OCI-M2 (cell line): ENCODE data around the gene MSN.
"Not testable (repeated sequence)": the region's sequence is repeated elsewhere in the genome, so short reads cannot be mapped to it uniquely, and the experiment has no call there.

Experiments used
- DNase-seq: peaks from one replicate; lab custom pipeline; 2025; ENCODE audit not compliant: unreplicated experiment; lab: John Stamatoyannopoulos, UW

MSN gene

DNA sequence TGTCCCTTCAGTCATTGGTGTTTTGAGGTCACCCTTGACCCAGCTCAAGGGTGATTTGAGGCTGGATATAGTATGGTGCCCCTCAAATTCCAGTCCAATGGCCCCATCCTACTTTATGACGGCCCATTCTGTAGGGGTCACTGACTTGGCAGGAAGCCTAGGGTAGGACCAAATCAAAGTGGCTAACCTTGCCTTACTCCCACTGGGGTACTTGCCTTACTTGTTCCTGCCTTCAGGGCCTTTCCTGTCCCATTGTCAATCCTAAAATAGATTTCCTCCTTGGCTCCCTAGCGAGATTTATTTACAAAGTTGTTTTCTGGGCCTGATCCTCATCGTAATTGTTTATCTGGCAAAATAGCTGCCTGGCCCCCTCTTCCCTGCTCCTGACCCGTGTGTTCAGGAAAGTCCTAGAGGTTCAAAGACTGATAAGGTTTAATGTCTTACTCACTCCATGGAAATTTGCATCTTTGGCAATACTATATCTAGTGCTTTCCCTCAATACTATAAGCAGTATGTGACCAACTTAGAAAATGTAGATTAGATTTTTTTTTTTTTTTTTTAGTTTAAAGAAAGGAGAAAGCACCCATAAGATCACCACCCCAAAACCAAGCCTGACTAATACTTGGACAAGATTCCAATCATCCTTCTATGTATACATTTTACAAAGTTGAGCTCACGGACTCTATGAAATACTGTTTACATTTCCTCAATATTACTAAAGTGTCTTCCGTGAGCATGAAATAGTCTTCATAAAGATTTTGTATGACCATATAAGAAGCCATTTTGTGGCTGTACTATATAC is 44.8 kb downstream of the MSN start:
- no peak for DNase-seq

DNA sequence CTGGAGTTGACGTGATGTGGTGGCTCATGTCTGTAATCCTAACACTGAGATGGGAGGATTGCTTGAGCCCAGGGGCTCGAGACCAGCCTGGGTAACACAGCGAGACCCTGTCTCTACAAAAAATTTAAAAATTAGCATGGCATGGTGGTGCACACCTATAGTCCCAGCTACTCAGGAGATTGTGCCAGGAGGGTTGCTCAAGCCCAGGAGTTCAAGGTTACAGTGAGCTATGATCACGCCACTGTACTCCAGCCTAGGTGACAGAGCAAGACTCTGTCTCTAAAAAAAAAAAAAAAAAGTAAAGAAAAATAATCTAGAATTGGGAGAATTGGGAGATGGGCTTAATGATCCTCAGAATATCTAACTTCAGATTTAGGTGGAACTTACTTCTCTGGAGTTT is 51.1 kb downstream of the MSN start:
- no peak for DNase-seq

- no peak for DNase-seq
Measured at GRCh38 chrX:65720381-65720964, 53.0 kb downstream of the MSN start.

DNA sequence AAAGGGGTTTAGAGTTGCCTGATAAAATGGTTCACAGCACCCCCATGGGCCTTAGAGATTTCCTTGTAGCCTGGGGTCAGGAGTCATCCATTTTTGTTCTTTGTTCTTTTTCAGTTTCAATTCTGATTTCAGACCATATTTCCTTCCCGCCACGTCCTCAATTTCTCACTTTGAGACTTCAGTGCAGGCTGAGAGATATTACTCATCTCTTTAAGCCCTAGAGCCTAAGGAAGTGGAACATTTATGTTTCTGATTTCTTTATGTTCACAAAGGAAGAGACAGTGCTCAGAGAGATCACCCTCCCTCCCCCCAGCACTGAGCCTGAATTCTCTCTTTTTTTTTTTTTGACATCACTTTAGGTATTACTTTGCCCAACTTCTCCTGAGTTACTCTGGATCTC is 56.3 kb downstream of the MSN start:
- no peak for DNase-seq

- DNase-seq = no peak
Measured at GRCh38 chrX:65726715-65727114, 59.3 kb downstream of the MSN start.

- DNase-seq = no peak
Measured at GRCh38 chrX:65731684-65732289, 64.3 kb downstream of the MSN start.

DNA sequence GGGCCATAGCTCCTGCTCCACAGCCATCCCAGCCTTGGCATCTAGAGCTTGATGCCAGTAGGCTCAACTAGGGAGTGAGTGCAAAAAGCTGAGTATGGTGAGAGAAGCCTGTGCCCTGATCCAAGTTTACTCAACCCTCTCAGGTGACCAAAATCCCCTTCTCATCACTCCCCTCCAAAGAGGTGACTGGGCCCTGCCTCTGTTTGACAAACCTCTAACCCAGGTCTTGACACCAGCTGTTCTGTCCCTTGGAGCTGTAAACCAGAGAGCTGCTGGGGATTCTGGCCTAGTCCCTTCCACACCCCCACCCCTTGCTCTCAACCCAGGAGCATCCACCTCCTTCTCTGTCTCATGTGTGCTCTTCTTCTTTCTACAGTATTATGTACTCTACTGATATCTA is 73.5 kb downstream of the MSN start:
- no peak for DNase-seq

GRCh38 chrX:65741823-65742222 is 74.4 kb downstream of the MSN start:
- no peak for DNase-seq

GRCh38 chrX:65744965-65745364 is 77.5 kb downstream of the MSN start:
- DNase-seq = no peak

DNA sequence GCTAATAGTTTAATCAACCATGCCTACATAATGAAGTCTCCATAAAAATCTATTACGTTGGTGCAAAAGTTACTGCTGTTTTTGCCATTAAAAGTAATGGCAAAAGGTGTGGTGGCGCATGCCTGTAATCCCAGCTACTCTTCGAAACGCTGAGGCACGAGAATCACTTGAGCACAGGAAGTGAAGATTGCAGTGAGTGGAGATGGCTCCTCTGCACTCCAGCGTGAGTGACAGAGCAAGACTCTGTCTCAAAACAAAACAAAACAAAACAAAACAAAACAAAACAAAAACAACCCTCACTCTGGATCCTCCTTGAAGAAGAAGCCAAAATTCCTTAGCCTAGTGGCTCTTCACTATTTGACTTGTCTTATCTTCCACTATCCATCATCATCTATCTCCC is 78.0 kb downstream of the MSN start:
- DNase-seq = no peak

DNA sequence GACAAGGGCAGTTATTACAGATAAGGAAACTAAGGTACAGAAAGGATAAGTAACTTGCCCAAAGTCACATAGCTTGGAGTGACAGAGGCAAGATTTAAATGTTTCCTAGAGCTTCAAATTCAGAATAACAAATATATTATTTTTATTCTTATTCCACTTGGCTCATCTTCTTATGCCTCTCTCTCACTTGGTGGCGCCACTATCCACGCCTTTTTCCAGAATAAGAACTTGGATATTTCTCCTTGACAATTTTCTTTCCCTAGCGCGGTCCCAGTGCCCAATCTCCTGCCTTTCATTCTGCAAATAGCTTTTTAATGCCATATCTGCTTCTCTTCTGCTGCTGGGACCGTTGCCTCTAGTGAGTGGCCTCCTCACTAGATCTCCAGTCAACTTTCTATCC is 78.5 kb downstream of the MSN start:
- DNase-seq = no peak

- DNase-seq = no peak
Measured at GRCh38 chrX:65750674-65751469, 83.4 kb downstream of the MSN start.

GRCh38 chrX:65751519-65751918 is 84.1 kb downstream of the MSN start:
- no peak for DNase-seq

GRCh38 chrX:65752294-65752693 is 84.8 kb downstream of the MSN start:
- DNase-seq = no peak

DNA sequence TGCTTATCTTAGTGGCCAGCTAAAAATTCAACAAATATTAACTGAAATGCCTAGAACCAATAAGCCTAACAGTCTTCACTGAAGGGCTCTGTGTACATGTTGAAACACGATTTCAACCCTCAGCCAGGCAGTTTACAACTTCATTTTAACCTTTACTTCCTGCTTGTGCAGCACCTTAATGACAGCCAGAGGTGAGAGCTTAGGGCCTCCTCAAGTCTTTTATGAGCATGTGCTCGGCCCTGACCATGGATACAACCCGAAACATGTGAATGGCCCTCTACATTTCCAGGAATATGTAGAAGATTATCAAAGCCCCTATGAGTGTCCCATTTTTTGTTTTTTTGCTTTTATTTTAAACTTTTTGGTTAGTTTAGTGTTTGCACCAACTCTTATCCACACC is 88.3 kb downstream of the MSN start:
- DNase-seq = no peak

DNA sequence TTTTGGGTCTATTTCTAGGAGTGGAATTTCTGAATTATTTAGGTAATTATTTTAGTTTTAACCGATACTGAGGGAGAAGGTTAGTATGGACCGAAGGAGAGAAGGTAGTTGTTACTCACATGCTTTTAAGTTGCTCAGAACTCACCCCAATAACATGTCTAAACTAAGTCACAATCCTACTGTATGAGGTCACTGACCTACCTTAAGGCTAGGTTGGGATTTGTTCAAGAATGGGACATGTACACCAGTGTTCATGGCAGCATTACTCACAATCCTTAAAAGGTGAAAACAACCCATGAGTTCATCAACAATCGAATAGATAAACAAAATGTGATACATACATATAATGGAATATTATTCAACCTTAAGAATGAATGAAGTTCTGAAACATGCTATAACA is 90.5 kb downstream of the MSN start:
- DNase-seq = no peak

- DNase-seq = no peak
Measured at GRCh38 chrX:65758505-65758904, 91.1 kb downstream of the MSN start.

GRCh38 chrX:65759525-65759924 is 92.1 kb downstream of the MSN start:
- DNase-seq = not testable (repeated sequence)

- no peak for DNase-seq
Measured at GRCh38 chrX:65769564-65770292, 102.3 kb downstream of the MSN start.

GRCh38 chrX:65772842-65773241 is 105.4 kb downstream of the MSN start:
- DNase-seq = no peak

GRCh38 chrX:65781845-65782244 is 114.4 kb downstream of the MSN start:
- DNase-seq = no peak
